NCI-H748 (cell line): ENCODE data around the gene RALGPS1.

Experiments used
- DNase-seq: peaks from one replicate; lab custom pipeline; 2025; ENCODE audit not compliant: unreplicated experiment; lab: John Stamatoyannopoulos, UW

Gene RALGPS1

GRCh38 chr9:127219520-127219919 is 304.9 kb downstream of the RALGPS1 start:
- no peak for DNase-seq

GRCh38 chr9:127221695-127222094 is 307.1 kb downstream of the RALGPS1 start:
- no peak for DNase-seq

- DNase-seq = no peak
Measured at GRCh38 chr9:127222388-127223095, 308.0 kb downstream of the RALGPS1 start.

- DNase-seq = no peak
Measured at GRCh38 chr9:127223266-127223665, 308.7 kb downstream of the RALGPS1 start.

GRCh38 chr9:127223810-127224177 is 309.2 kb downstream of the RALGPS1 start:
- DNase-seq = no peak

GRCh38 chr9:127224178-127224882 is 309.7 kb downstream of the RALGPS1 start:
- peak; percentile 95 for DNase-seq

GRCh38 chr9:127224883-127225739 is 310.5 kb downstream of the RALGPS1 start:
- DNase-seq = peak; percentile 86

- DNase-seq = peak; percentile 48
Measured at GRCh38 chr9:127225801-127226625, 311.4 kb downstream of the RALGPS1 start.

GRCh38 chr9:127229691-127230417 is 315.3 kb downstream of the RALGPS1 start:
- DNase-seq = no peak

GRCh38 chr9:127231666-127232065 is 317.1 kb downstream of the RALGPS1 start:
- no peak for DNase-seq

- DNase-seq = no peak
Measured at GRCh38 chr9:127232833-127233549, 318.4 kb downstream of the RALGPS1 start.

- DNase-seq = no peak
Measured at GRCh38 chr9:127233550-127233949, 319.0 kb downstream of the RALGPS1 start.

GRCh38 chr9:127233989-127234388 is 319.4 kb downstream of the RALGPS1 start:
- no peak for DNase-seq

GRCh38 chr9:127237801-127238200 is 323.2 kb downstream of the RALGPS1 start:
- DNase-seq = no peak

- no peak for DNase-seq
Measured at GRCh38 chr9:127241354-127241753, 326.8 kb downstream of the RALGPS1 start.

GRCh38 chr9:127244609-127245601 is 330.3 kb downstream of the RALGPS1 start:
- peak; percentile 98 for DNase-seq

GRCh38 chr9:127245637-127246164 is 331.1 kb downstream of the RALGPS1 start:
- DNase-seq = no peak

GRCh38 chr9:127248241-127248640 is 333.7 kb downstream of the RALGPS1 start:
- no peak for DNase-seq
